ENCODE results near the gene MEIS2.

GRCh38 chr15:36896949-36897348 lies 203.4 kb downstream of the MEIS2 start:
- no peak for TF ChIP-seq ZBTB1 (tag by site-specific recombination; IDR thresholded peaks at IDR 0.05)
- TF ChIP-seq ZNF174 (tag by site-specific recombination; IDR thresholded peaks at IDR 0.05): no peak
- no peak for TF ChIP-seq CTCF (tag by site-specific recombination; IDR thresholded peaks at IDR 0.05)
- TF ChIP-seq ZNF785 (tag by site-specific recombination; IDR thresholded peaks at IDR 0.05): no peak
- no peak for TF ChIP-seq ZNF518A (tag by site-specific recombination; conservative IDR thresholded peaks at IDR 0.05; ENCODE audit: low read depth)
- TF ChIP-seq ZNF510 (tag by site-specific recombination; IDR thresholded peaks at IDR 0.05; ENCODE audit: insufficient replicate concordance): no peak

Data from HEK293 (cell line).